ENCODE results near the gene LKAAEAR1. TPM values are rescaled to one million over a fixed set of nuclear protein-coding genes. Genes with fewer than 3 reads are reported as not detected.

Gene LKAAEAR1
- 10 to 100 TPM in 1 of 2 donors, not detected in 1; 10.2 TPM for total RNA-seq

GRCh38 chr20:64083804-64084684 lies at the start of gene LKAAEAR1:
LKAAEAR1 (minus strand) TSS chr20:64084398; CDS start chr20:64084219, 179 bp downstream.
- 5% methylated on average over 50 of the region's 86 CpGs for WGBS
- intact Hi-C loops (cut with DNase I): no loop called here

GRCh38 chr20:64131406-64131805 lies 47.2 kb upstream of the LKAAEAR1 start:
- Histone ChIP-seq H3K9me3 (no peaks in the 10 kb centered on the region), H3K27me3 (replicated peaks; ENCODE audit: insufficient read depth) (no peaks in the 10 kb centered on the region), H3K36me3 (no peaks in the 10 kb centered on the region), H3K4me3 (no peak overlapping the region), H3K4me1 (replicated peaks) (no peaks in the 10 kb centered on the region), H3K27ac (no peak overlapping the region)
- TF ChIP-seq POLR2AphosphoS5 (IDR thresholded peaks at IDR 0.05) (no peak), CTCF (IDR thresholded peaks at IDR 0.05) (no peak), POLR2A (IDR thresholded peaks at IDR 0.05) (no peak)
- no peak for DNase-seq (ENCODE audit: low spot score)
- WGBS: 72% methylated on average over 4 of the region's 4 CpGs
- intact Hi-C loops (cut with DNase I): no loop called here

More at GRCh38 chr20:64083804-64084684, at the start of gene LKAAEAR1:
- Histone ChIP-seq H3K4me3 (peak within 1 kb of the TSS; percentile 37 to 50), H3K4me1 (replicated peaks) (peaks cover 3% of the 10 kb centered on the region), H3K9me3 (no peaks in the 10 kb centered on the region), H3K36me3 (no peaks in the 10 kb centered on the region), H3K27me3 (replicated peaks; ENCODE audit: insufficient read depth) (no peaks in the 10 kb centered on the region), H3K27ac (no peak within 1 kb of the TSS)
- DNase-seq (ENCODE audit: low spot score): no peak
- no peak for TF ChIP-seq POLR2AphosphoS5 (IDR thresholded peaks at IDR 0.05)
- no peak for TF ChIP-seq CTCF (IDR thresholded peaks at IDR 0.05)
- TF ChIP-seq POLR2A (IDR thresholded peaks at IDR 0.05): no peak

GRCh38 chr20:64130876-64131275 lies 46.7 kb upstream of the LKAAEAR1 start:
- H3K27me3 ChIP-seq (replicated peaks; ENCODE audit: insufficient read depth): no peaks in the 10 kb centered on the region
- intact Hi-C loops (cut with DNase I): no loop called here
- WGBS: 82% methylated on average over 10 of the region's 10 CpGs
- H3K27ac ChIP-seq: no peak overlapping the region
- TF ChIP-seq POLR2AphosphoS5 (IDR thresholded peaks at IDR 0.05) (no peak), POLR2A (IDR thresholded peaks at IDR 0.05) (no peak), CTCF (IDR thresholded peaks at IDR 0.05) (no peak)
- H3K9me3 ChIP-seq: no peaks in the 10 kb centered on the region
- no peak for DNase-seq (ENCODE audit: low spot score)
- H3K4me3 ChIP-seq: no peak overlapping the region
- no peaks in the 10 kb centered on the region for H3K36me3 ChIP-seq
- no peaks in the 10 kb centered on the region for H3K4me1 ChIP-seq (replicated peaks)

GRCh38 chr20:64130271-64130670 lies 46.1 kb upstream of the LKAAEAR1 start:
- no peak for DNase-seq (ENCODE audit: low spot score)
- no peak overlapping the region for H3K4me3 ChIP-seq
- 59% methylated on average over 5 of the region's 5 CpGs for WGBS
- no peak overlapping the region for H3K27ac ChIP-seq
- TF ChIP-seq POLR2AphosphoS5 (IDR thresholded peaks at IDR 0.05): no peak
- TF ChIP-seq CTCF (IDR thresholded peaks at IDR 0.05): no peak
- TF ChIP-seq POLR2A (IDR thresholded peaks at IDR 0.05): no peak
- no peaks in the 10 kb centered on the region for H3K9me3 ChIP-seq
- no peaks in the 10 kb centered on the region for H3K4me1 ChIP-seq (replicated peaks)
- H3K36me3 ChIP-seq: no peaks in the 10 kb centered on the region
- H3K27me3 ChIP-seq (replicated peaks; ENCODE audit: insufficient read depth): no peaks in the 10 kb centered on the region
- intact Hi-C loops (cut with DNase I): no loop called here
